WI38 (cell line): ENCODE results near the gene NLK.
"Not testable (repeated sequence)": the region's sequence is repeated elsewhere in the genome, so short reads cannot be mapped to it uniquely, and the experiment has no call there.

Experiments
- H3K4me3 ChIP-seq: 2 replicates; pipeline ENCODE4 v1.5.1; 2011; ENCODE audit warnings: low read depth, mild to moderate bottlenecking, control low read depth, low read length
- CTCF ChIP-seq: IDR thresholded peaks from 2 replicates; pipeline ENCODE4 v1.5.1; 2012; ENCODE audit warnings: low read depth, mild to moderate bottlenecking, control low read depth, low read length

NLK gene

GRCh38 chr17:28180449-28180848 lies 138.0 kb downstream of the NLK start:
- TF ChIP-seq CTCF: no peak

GRCh38 chr17:28181568-28181967 lies 139.1 kb downstream of the NLK start:
- no peak overlapping the region for H3K4me3 ChIP-seq
- no peak for TF ChIP-seq CTCF

More at GRCh38 chr17:28180449-28180848, 138.0 kb downstream of the NLK start:
- no peak overlapping the region for H3K4me3 ChIP-seq

- TF ChIP-seq CTCF: no peak
- no peak overlapping the region for H3K4me3 ChIP-seq
These were observed 140.1 kb downstream of the NLK start for GRCh38 chr17:28182559-28182958.

- TF ChIP-seq CTCF: no peak
- H3K4me3 ChIP-seq: no peak overlapping the region
These were observed 143.2 kb downstream of the NLK start for GRCh38 chr17:28185658-28186057.

- not testable (repeated sequence) for H3K4me3 ChIP-seq
These were observed 144.0 kb downstream of the NLK start for GRCh38 chr17:28186472-28186871.

- no peak for TF ChIP-seq CTCF
- no peak overlapping the region for H3K4me3 ChIP-seq
These were observed 145.5 kb downstream of the NLK start for GRCh38 chr17:28187931-28188330.

- H3K4me3 ChIP-seq: no peak overlapping the region
- no peak for TF ChIP-seq CTCF
These were observed 146.4 kb downstream of the NLK start for GRCh38 chr17:28188841-28189263.

- no peak overlapping the region for H3K4me3 ChIP-seq
- no peak for TF ChIP-seq CTCF
These were observed 147.2 kb downstream of the NLK start for GRCh38 chr17:28189667-28190066.
